ENCODE measurements around the gene ROBO3.

The ROBO3 gene

GRCh38 chr11:124920870-124921609 is 55.8 kb downstream of the ROBO3 start:
- peak; percentile 71 for DNase-seq

GRCh38 chr11:124922831-124923230 is 57.6 kb downstream of the ROBO3 start:
- no peak for DNase-seq

DNA sequence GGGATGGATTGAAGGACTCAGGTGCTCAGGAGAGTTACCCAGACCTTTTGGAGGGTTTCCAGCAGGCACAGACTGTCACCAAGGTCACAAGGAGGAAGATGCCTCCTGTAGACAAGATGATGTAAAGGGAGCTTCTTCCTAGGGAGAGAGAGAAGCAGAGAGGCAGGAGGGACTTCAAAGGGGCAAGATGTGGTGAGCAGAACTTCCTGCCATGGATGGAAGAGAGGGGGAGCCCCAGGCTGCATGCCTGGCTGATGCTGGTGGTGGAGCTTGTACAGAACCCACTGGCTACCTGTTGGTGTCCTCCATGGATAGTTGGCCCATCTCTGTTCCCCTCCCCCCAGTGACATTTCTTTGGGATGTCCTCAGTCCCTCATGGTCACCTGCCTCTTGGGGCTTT is 58.1 kb downstream of the ROBO3 start:
- no peak for DNase-seq

DNA sequence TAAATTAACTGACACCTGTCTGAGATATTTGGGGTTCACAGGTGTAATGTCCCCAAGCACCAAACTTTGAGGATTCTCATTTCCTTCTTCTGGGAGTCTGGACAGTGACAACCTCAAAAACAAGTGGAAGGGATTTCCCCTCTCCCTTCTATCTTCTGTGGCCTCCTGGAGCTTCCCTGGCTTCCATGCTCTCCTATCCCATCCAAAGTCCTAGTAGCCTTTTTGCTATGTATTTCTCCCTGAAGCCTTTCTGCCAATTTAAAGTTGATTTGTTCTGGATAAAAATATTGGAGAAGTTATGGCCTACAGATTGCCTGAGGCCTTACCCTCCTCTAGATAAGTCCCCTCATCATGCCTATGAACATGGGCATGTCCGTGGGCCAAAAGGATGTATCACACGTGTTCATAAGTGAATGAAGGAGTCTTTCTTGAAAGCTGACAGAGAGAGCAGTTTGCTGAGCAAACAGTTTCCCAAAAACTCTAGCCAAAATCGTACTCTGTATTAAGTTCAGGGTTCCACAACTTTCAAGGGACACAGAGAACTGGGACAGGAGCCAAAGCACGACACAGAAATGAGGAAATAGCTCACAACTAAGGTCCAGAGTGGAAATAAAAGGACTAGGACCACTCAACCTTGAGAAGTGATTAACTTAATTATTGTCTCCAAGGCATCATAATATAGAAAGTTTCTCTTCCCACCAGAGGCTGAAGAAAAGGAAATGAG is 63.9 kb downstream of the ROBO3 start:
- DNase-seq: no peak

GRCh38 chr11:124930799-124931198 is 65.6 kb downstream of the ROBO3 start:
- no peak for DNase-seq
